ENCODE results near the gene TMEM203.

Gene TMEM203

DNA sequence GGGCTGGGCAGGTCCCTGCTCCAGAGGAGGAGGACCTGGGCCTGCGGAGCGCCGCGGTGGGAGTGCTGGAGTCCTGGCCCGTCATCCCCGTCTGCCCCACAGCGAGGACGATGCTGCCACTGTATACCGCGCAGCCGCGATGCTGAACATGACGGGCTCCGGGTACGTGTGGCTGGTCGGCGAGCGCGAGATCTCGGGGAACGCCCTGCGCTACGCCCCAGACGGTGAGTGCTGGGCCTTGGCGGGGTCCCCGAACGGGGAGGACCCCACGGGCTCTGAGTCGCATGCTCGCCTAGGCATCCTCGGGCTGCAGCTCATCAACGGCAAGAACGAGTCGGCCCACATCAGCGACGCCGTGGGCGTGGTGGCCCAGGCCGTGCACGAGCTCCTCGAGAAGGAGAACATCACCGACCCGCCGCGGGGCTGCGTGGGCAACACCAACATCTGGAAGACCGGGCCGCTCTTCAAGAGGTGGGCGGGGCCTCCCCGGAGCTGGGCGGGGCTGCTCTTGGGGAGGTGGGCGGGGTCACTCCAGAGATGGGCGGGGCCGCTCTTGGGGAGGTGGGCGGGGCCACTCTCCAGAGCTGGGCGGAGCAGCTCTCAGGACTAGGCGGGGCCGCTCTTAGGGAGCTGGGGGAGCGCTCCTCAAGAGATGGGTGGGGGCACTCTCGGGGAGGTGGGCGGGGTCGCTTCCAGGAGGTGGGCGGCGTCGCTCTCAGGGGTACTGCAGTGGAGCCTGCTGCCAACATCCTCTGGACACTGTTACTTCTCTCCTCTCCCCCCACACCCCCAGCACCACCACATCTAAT, 48.7 kb downstream of the TMEM203 start:
- no peaks in the 10 kb centered on the region for H3K9me3 ChIP-seq (ENCODE audit: insufficient read depth, low read length)
- TF ChIP-seq, protein P1, sequence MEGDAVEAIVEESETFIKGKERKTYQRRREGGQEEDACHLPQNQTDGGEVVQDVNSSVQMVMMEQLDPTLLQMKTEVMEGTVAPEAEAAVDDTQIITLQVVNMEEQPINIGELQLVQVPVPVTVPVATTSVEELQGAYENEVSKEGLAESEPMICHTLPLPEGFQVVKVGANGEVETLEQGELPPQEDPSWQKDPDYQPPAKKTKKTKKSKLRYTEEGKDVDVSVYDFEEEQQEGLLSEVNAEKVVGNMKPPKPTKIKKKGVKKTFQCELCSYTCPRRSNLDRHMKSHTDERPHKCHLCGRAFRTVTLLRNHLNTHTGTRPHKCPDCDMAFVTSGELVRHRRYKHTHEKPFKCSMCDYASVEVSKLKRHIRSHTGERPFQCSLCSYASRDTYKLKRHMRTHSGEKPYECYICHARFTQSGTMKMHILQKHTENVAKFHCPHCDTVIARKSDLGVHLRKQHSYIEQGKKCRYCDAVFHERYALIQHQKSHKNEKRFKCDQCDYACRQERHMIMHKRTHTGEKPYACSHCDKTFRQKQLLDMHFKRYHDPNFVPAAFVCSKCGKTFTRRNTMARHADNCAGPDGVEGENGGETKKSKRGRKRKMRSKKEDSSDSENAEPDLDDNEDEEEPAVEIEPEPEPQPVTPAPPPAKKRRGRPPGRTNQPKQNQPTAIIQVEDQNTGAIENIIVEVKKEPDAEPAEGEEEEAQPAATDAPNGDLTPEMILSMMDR (IDR thresholded peaks at IDR 0.05; ENCODE audit: low read depth, low read length): no peak
- no peak for TF ChIP-seq EZH2phosphoT487 (IDR thresholded peaks at IDR 0.05; ENCODE audit: low read depth)
- peaks cover 24% of the 10 kb centered on the region for H3K4me1 ChIP-seq (ENCODE audit: low read length)
- H3K36me3 ChIP-seq (replicated peaks; ENCODE audit: low read depth, low read length): no peaks in the 10 kb centered on the region
- no peak overlapping the region for H3K27ac ChIP-seq (ENCODE audit: low read length)
- H3K27me3 ChIP-seq (ENCODE audit: low read depth, low read length): 0 out of 2 replicates have a peak, but pooled peaks cover 6% of the 10 kb centered on the region
- no peak overlapping the region for H3K4me2 ChIP-seq (ENCODE audit: low read length)
- no peak overlapping the region for H3K9ac ChIP-seq (ENCODE audit: low read length)
- no peak overlapping the region for H2AFZ ChIP-seq (ENCODE audit: low read depth, low read length)
- H3K4me3 ChIP-seq (ENCODE audit: low read length): no peak overlapping the region
- H4K20me1 ChIP-seq (ENCODE audit: insufficient read depth, low read length): no peaks in the 10 kb centered on the region
- no peaks in the 10 kb centered on the region for H3K79me2 ChIP-seq (ENCODE audit: low read length)

Data from OCI-LY3 (cell line).